ENCODE data around the gene COX4I2. TPM values are rescaled to one million over a fixed set of nuclear protein-coding genes. Genes with fewer than 3 reads are reported as not detected.

COX4I2 gene
- total RNA-seq, 1 experiment from 2014 or later: not detected

DNA sequence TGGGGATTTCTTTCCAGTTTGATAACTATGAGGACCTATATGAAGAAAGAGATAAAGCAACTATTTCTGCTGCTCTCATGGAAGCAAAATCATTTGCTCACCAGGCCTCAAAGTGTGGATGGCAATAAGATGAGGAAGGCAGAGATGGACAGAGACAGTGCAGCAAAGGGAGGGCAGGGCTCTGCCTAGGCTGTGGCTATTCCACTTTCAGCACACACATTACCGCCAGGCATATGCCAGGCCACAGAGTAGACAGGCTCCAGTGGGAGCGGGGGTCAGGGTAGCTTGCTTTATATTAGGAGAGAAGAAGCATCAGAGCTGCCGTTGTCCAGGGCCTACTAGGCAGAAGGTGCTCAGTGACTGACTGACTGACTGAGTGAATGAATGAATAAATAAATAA, 44.1 kb downstream of the COX4I2 start:
- no peak overlapping the region for H3K27ac ChIP-seq (ENCODE audit: low read length)
- ATAC-seq: no peak
- intact Hi-C loops (cut with micrococcal nuclease; ENCODE audit: unreplicated experiment) (no loop called here), in situ Hi-C loops (cut with HindIII; ENCODE audit: low pct_unique_long_range_greater_than_20kb, low sequenced_read_pairs) (no loop called here)
- no peak for DNase-seq (ENCODE audit: low read depth, low spot score)
- peaks cover 4% of the 10 kb centered on the region; the same call in 1 of the 2 replicates for H3K36me3 ChIP-seq (ENCODE audit: control insufficient read depth, insufficient read depth, low read length)
- H3K9me3 ChIP-seq (ENCODE audit: control insufficient read depth, insufficient read depth, low read depth, low read length): no peaks in the 10 kb centered on the region
- ChIA-PET CTCF (interaction anchor here (0.6 kb wide), 1 partner anchor 108 kb away, joined by 7 read pairs; no protein-coding TSS in a partner anchor), POLR2A (interaction anchor here (0.5 to 0.6 kb wide), 2 partner anchors 26 to 190 kb away, joined by 3 to 16 read pairs; no protein-coding TSS in a partner anchor)
- no peak for TF ChIP-seq POLR2AphosphoS5 (IDR thresholded peaks at IDR 0.05; ENCODE audit: low read depth, low read length)
- TF ChIP-seq, protein P1, sequence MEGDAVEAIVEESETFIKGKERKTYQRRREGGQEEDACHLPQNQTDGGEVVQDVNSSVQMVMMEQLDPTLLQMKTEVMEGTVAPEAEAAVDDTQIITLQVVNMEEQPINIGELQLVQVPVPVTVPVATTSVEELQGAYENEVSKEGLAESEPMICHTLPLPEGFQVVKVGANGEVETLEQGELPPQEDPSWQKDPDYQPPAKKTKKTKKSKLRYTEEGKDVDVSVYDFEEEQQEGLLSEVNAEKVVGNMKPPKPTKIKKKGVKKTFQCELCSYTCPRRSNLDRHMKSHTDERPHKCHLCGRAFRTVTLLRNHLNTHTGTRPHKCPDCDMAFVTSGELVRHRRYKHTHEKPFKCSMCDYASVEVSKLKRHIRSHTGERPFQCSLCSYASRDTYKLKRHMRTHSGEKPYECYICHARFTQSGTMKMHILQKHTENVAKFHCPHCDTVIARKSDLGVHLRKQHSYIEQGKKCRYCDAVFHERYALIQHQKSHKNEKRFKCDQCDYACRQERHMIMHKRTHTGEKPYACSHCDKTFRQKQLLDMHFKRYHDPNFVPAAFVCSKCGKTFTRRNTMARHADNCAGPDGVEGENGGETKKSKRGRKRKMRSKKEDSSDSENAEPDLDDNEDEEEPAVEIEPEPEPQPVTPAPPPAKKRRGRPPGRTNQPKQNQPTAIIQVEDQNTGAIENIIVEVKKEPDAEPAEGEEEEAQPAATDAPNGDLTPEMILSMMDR (IDR thresholded peaks at IDR 0.05): no peak
- TF ChIP-seq, protein P2, sequence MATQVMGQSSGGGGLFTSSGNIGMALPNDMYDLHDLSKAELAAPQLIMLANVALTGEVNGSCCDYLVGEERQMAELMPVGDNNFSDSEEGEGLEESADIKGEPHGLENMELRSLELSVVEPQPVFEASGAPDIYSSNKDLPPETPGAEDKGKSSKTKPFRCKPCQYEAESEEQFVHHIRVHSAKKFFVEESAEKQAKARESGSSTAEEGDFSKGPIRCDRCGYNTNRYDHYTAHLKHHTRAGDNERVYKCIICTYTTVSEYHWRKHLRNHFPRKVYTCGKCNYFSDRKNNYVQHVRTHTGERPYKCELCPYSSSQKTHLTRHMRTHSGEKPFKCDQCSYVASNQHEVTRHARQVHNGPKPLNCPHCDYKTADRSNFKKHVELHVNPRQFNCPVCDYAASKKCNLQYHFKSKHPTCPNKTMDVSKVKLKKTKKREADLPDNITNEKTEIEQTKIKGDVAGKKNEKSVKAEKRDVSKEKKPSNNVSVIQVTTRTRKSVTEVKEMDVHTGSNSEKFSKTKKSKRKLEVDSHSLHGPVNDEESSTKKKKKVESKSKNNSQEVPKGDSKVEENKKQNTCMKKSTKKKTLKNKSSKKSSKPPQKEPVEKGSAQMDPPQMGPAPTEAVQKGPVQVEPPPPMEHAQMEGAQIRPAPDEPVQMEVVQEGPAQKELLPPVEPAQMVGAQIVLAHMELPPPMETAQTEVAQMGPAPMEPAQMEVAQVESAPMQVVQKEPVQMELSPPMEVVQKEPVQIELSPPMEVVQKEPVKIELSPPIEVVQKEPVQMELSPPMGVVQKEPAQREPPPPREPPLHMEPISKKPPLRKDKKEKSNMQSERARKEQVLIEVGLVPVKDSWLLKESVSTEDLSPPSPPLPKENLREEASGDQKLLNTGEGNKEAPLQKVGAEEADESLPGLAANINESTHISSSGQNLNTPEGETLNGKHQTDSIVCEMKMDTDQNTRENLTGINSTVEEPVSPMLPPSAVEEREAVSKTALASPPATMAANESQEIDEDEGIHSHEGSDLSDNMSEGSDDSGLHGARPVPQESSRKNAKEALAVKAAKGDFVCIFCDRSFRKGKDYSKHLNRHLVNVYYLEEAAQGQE (IDR thresholded peaks at IDR 0.05; ENCODE audit: insufficient read depth in 1 of 2, low read depth in 2 of 2, low read length in 1 of 2): no peak
- TF ChIP-seq TCF7L2 (IDR thresholded peaks at IDR 0.05; ENCODE audit: low read depth, low read length): no peak
- no peak for TF ChIP-seq SIN3A (IDR thresholded peaks at IDR 0.05; ENCODE audit: borderline replicate concordance, insufficient read depth, low read depth, low read length)
- no peaks in the 10 kb centered on the region for H3K27me3 ChIP-seq (ENCODE audit: control insufficient read depth, insufficient read depth, low read length)
- no peak overlapping the region for H3K4me3 ChIP-seq (ENCODE audit: low read depth in 2 of 2, low read length in 2 of 2)
- peaks cover 54% of the 10 kb centered on the region for H3K4me1 ChIP-seq (ENCODE audit: control insufficient read depth, insufficient read depth, low read length)
- BruUV-seq (replicated peaks): no TSS peak

DNA sequence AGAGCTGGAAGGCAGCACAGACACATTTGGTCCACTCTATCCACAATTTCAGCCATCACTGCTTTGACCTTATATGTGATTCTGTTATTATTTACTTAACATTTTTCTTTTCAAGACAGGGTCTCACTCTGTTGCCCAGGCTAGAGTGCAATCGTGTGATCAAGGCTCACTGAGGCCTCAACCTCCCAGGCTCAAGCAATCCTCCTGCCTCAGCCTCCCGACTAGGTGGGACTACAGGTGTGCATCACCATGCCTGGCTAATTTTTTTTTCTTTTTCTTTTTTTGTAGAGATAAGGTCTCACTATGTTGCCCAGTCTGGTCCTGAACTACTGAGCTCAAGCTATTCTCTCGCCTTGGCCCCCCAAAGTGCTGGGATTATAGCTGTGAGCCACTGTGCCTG, 44.6 kb downstream of the COX4I2 start:
- Histone ChIP-seq H3K36me3 (ENCODE audit: control insufficient read depth, insufficient read depth, low read length) (peaks cover 4% of the 10 kb centered on the region; the same call in 1 of the 2 replicates), H3K27ac (ENCODE audit: low read length) (no peak overlapping the region), H3K4me3 (ENCODE audit: low read depth in 2 of 2, low read length in 2 of 2) (no peak overlapping the region), H3K27me3 (ENCODE audit: control insufficient read depth, insufficient read depth, low read length) (no peaks in the 10 kb centered on the region), H3K4me1 (ENCODE audit: control insufficient read depth, insufficient read depth, low read length) (peaks cover 51% of the 10 kb centered on the region), H3K9me3 (ENCODE audit: control insufficient read depth, insufficient read depth, low read depth, low read length) (no peaks in the 10 kb centered on the region)
- ATAC-seq (no peak), DNase-seq (ENCODE audit: low read depth, low spot score) (no peak)
- in situ Hi-C loops (cut with HindIII; ENCODE audit: low pct_unique_long_range_greater_than_20kb, low sequenced_read_pairs): no loop called here
- CTCF ChIA-PET: interaction anchor here (0.6 to 0.7 kb wide), 2 partner anchors 21 to 40 kb away, joined by 3 to 4 read pairs; partner anchors contain the start of gene BCL2L1
- TF ChIP-seq, protein P1 (IDR thresholded peaks at IDR 0.05): no peak
- TF ChIP-seq, protein P2 (IDR thresholded peaks at IDR 0.05; ENCODE audit: insufficient read depth in 1 of 2, low read depth in 2 of 2, low read length in 1 of 2): no peak
- TF ChIP-seq POLR2AphosphoS5 (IDR thresholded peaks at IDR 0.05; ENCODE audit: low read depth, low read length) (no peak), SIN3A (IDR thresholded peaks at IDR 0.05; ENCODE audit: borderline replicate concordance, insufficient read depth, low read depth, low read length) (no peak), TCF7L2 (IDR thresholded peaks at IDR 0.05; ENCODE audit: low read depth, low read length) (no peak)
- intact Hi-C loops (cut with micrococcal nuclease; ENCODE audit: unreplicated experiment): no loop called here
- BruUV-seq (replicated peaks): no TSS peak
- POLR2A ChIA-PET: interaction anchor here (0.5 to 0.6 kb wide), 3 partner anchors 22 to 191 kb away, joined by 3 to 16 read pairs (median 4); no protein-coding TSS in a partner anchor

All from Panc1 (cell line).